ENCODE measurements around the gene SEZ6. TPM values are rescaled to one million over a fixed set of nuclear protein-coding genes. Genes with fewer than 3 reads are reported as not detected.

Gene SEZ6
- total RNA-seq, 1 experiment from 2014 or later: not detected

DNA sequence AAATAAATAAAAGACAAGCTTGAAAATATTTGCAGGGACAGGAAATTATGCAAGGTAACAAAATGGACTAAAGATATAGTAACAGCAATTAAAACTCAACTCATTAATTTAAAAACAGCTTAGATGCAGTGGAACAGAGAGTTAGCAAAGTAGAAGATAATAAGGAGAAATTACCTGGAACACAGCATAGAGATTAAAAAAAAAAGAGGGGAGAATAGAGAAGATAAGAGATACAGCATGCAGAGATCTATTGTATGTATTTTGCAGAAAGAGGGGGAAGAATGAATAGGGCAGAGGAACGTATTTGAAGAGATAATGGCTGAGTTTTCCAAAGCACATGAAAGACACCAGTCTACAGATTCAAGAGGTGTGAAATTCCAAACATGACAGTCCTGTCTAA is 28.7 kb upstream of the SEZ6 start:
- H3K27ac Mint-ChIP-seq (ENCODE audit: low read depth, unreplicated experiment): no peak overlapping the region
- ChIA-PET POLR2A (interaction anchor here (0.6 kb wide), 1 partner anchor 78 kb away, joined by 3 read pairs; no protein-coding TSS in a partner anchor), CTCF (interaction anchor here (0.6 to 1.9 kb wide), 2 partner anchors 21 to 82 kb away, joined by 3 to 11 read pairs; no protein-coding TSS in a partner anchor)
- H3K9me3 Mint-ChIP-seq (ENCODE audit: unreplicated experiment): peaks cover 16% of the 10 kb centered on the region
- H3K36me3 Mint-ChIP-seq (ENCODE audit: insufficient read depth, unreplicated experiment): no peaks in the 10 kb centered on the region
- BruUV-seq (replicated peaks): no TSS peak
- peaks cover 38% of the 10 kb centered on the region for H3K27me3 Mint-ChIP-seq (ENCODE audit: insufficient read depth, unreplicated experiment)
- no peak overlapping the region for H3K4me3 Mint-ChIP-seq (ENCODE audit: unreplicated experiment)
- no peaks in the 10 kb centered on the region for H3K4me1 Mint-ChIP-seq (ENCODE audit: insufficient read depth, unreplicated experiment)
- DNase-seq (ENCODE audit: unreplicated experiment): no peak
- intact Hi-C loops (cut with micrococcal nuclease): no loop called here
- TF ChIP-seq, protein P1, sequence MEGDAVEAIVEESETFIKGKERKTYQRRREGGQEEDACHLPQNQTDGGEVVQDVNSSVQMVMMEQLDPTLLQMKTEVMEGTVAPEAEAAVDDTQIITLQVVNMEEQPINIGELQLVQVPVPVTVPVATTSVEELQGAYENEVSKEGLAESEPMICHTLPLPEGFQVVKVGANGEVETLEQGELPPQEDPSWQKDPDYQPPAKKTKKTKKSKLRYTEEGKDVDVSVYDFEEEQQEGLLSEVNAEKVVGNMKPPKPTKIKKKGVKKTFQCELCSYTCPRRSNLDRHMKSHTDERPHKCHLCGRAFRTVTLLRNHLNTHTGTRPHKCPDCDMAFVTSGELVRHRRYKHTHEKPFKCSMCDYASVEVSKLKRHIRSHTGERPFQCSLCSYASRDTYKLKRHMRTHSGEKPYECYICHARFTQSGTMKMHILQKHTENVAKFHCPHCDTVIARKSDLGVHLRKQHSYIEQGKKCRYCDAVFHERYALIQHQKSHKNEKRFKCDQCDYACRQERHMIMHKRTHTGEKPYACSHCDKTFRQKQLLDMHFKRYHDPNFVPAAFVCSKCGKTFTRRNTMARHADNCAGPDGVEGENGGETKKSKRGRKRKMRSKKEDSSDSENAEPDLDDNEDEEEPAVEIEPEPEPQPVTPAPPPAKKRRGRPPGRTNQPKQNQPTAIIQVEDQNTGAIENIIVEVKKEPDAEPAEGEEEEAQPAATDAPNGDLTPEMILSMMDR (IDR thresholded peaks at IDR 0.05; ENCODE audit: unreplicated experiment): no peak

DNA sequence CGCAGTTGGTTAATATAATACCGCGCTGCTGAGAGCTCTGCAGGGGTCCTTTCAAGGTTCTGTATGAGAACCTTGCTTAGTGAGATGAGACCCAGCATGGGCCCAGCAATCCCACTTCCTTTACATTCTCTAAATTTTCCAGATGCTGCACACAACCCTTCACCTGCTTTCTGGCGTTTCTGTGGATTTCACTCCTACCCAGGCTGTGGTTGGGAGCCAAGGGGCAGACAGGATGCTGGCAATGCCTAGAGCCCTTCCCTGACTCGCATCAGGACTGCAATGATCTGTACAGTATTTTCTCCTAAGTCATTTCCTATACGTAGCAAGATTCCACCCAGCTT is 27.0 kb upstream of the SEZ6 start:
- peaks cover 54% of the 10 kb centered on the region for H3K27me3 Mint-ChIP-seq (ENCODE audit: insufficient read depth, unreplicated experiment)
- no TSS peak for BruUV-seq (replicated peaks)
- no peak overlapping the region for H3K4me3 Mint-ChIP-seq (ENCODE audit: unreplicated experiment)
- no peaks in the 10 kb centered on the region for H3K36me3 Mint-ChIP-seq (ENCODE audit: insufficient read depth, unreplicated experiment)
- peaks cover 16% of the 10 kb centered on the region for H3K9me3 Mint-ChIP-seq (ENCODE audit: unreplicated experiment)
- no peak for DNase-seq (ENCODE audit: unreplicated experiment)
- TF ChIP-seq, protein P1 (IDR thresholded peaks at IDR 0.05; ENCODE audit: unreplicated experiment): no peak
- no peaks in the 10 kb centered on the region for H3K4me1 Mint-ChIP-seq (ENCODE audit: insufficient read depth, unreplicated experiment)
- ChIA-PET POLR2A (no interaction called here), CTCF (interaction anchor here (0.7 kb wide), 1 partner anchor 91 kb away, joined by 3 read pairs; no protein-coding TSS in a partner anchor)
- intact Hi-C loops (cut with micrococcal nuclease): no loop called here
- no peak overlapping the region for H3K27ac Mint-ChIP-seq (ENCODE audit: low read depth, unreplicated experiment)

DNA sequence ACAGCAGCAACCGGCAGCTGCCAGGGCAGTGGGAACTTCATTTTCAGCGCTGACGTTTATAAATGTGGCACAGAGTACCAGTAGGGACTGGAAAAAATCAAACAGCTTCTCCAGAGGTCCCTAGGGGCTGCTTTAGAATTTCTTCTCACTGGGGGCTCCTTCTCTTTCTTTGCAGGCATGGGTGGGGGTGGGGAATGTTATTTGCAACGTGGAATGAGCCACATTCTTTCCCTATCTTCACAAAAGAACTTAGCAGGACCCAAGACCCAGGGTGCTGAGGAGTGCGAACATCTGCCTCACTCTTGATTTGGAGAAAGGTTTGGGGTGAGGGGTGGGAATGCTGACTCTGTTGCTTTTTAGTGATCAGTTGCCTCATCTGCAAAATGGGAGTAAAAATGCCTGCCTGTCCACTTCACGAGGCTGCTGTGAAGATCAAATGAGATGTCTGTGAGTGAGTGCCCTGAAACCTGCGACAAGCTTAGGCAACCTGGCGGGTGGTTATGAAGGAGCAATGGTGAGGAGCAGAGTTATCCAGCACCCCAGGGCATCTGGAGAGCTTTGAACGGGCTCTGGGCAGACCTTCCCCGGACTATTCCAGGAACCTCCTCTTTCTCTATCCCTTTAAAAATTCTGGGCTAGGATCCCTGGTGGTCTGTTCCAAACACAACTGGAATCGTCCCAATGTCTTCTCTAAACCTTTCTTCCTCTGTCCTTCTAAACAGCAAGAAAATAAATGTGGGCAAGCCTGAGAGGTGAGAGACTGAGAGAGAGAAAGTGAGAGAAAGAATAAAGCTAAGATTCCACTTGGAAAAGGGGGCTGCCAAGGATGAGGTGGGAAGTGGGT is 26.4 kb upstream of the SEZ6 start:
- ChIA-PET POLR2A (no interaction called here), CTCF (interaction anchor here (0.7 kb wide), 1 partner anchor 92 kb away, joined by 3 read pairs; no protein-coding TSS in a partner anchor)
- H3K4me3 Mint-ChIP-seq (ENCODE audit: unreplicated experiment): no peak overlapping the region
- peaks cover 16% of the 10 kb centered on the region for H3K9me3 Mint-ChIP-seq (ENCODE audit: unreplicated experiment)
- peaks cover 60% of the 10 kb centered on the region for H3K27me3 Mint-ChIP-seq (ENCODE audit: insufficient read depth, unreplicated experiment)
- DNase-seq (ENCODE audit: unreplicated experiment): no peak
- intact Hi-C loops (cut with micrococcal nuclease): no loop called here
- BruUV-seq (replicated peaks): no TSS peak
- TF ChIP-seq, protein P1 (IDR thresholded peaks at IDR 0.05; ENCODE audit: unreplicated experiment): no peak
- H3K4me1 Mint-ChIP-seq (ENCODE audit: insufficient read depth, unreplicated experiment): no peaks in the 10 kb centered on the region
- H3K36me3 Mint-ChIP-seq (ENCODE audit: insufficient read depth, unreplicated experiment): no peaks in the 10 kb centered on the region
- H3K27ac Mint-ChIP-seq (ENCODE audit: low read depth, unreplicated experiment): no peak overlapping the region

DNA sequence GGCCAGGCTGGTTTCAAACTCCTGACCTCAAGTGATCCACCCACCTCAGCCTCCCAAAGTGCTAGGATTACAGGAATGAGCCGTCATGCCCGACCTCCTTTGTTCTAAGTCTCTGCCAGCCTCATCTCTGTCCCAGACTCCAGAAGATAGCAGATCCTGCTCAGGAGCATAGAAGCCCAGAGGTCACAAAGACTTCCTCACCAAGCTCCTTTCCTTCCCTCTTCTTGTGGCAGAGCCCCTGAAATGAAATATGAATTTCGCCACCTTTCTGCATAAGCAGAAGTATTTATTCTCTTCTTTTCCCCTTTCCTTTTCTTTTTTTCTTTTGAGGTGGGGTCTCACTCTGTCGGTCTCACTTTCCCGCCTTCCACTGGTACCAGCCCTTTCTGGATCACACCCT is 25.7 kb upstream of the SEZ6 start:
- H3K27me3 Mint-ChIP-seq (ENCODE audit: insufficient read depth, unreplicated experiment): peaks cover 68% of the 10 kb centered on the region
- H3K4me3 Mint-ChIP-seq (ENCODE audit: unreplicated experiment): no peak overlapping the region
- no peaks in the 10 kb centered on the region for H3K4me1 Mint-ChIP-seq (ENCODE audit: insufficient read depth, unreplicated experiment)
- no TSS peak for BruUV-seq (replicated peaks)
- ChIA-PET POLR2A (no interaction called here), CTCF (no interaction called here)
- H3K27ac Mint-ChIP-seq (ENCODE audit: low read depth, unreplicated experiment): no peak overlapping the region
- TF ChIP-seq, protein P1 (IDR thresholded peaks at IDR 0.05; ENCODE audit: unreplicated experiment): no peak
- no peaks in the 10 kb centered on the region for H3K36me3 Mint-ChIP-seq (ENCODE audit: insufficient read depth, unreplicated experiment)
- peaks cover 16% of the 10 kb centered on the region for H3K9me3 Mint-ChIP-seq (ENCODE audit: unreplicated experiment)
- intact Hi-C loops (cut with micrococcal nuclease): no loop called here
- DNase-seq (ENCODE audit: unreplicated experiment): no peak
